ENCODE results near the gene MAGI3. TPM values are rescaled to one million over a fixed set of nuclear protein-coding genes. Genes with fewer than 3 reads are reported as not detected.
"Not testable (repeated sequence)": the region's sequence is repeated elsewhere in the genome, so short reads cannot be mapped to it uniquely, and the experiment has no call there.

MAGI3 gene
- total RNA-seq, 1 donor from 2014 or later = 17.6 TPM

DNA sequence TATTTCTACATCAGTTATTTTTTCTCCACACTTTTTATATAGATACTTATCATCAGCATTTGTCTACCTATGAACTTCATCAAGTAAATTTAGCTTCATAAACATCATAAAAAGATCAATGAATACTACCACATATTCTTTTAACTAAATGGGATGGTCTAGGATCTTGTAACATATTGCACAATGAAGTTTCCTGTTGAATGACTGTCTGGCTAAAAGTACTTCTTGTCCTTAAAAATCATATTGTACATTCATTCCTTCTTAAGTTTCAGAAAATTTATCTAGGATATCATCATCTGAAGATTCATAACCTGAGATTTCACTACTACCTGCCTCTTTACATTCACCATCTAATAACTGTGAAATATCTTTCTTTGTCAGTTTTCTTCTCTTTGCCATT, 69.0 kb downstream of the MAGI3 start:
- TF ChIP-seq, protein P1, sequence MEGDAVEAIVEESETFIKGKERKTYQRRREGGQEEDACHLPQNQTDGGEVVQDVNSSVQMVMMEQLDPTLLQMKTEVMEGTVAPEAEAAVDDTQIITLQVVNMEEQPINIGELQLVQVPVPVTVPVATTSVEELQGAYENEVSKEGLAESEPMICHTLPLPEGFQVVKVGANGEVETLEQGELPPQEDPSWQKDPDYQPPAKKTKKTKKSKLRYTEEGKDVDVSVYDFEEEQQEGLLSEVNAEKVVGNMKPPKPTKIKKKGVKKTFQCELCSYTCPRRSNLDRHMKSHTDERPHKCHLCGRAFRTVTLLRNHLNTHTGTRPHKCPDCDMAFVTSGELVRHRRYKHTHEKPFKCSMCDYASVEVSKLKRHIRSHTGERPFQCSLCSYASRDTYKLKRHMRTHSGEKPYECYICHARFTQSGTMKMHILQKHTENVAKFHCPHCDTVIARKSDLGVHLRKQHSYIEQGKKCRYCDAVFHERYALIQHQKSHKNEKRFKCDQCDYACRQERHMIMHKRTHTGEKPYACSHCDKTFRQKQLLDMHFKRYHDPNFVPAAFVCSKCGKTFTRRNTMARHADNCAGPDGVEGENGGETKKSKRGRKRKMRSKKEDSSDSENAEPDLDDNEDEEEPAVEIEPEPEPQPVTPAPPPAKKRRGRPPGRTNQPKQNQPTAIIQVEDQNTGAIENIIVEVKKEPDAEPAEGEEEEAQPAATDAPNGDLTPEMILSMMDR (conservative IDR thresholded peaks at IDR 0.05) = no peak
- Mint-ChIP-seq H3K27me3 (ENCODE audit: low read depth) (no peaks in the 10 kb centered on the region), H3K9me3 (peaks cover 16% of the 10 kb centered on the region), H3K27ac (ENCODE audit: unreplicated experiment) (no peak overlapping the region), H3K36me3 (ENCODE audit: low read depth) (peaks cover 15% of the 10 kb centered on the region), H3K4me1 (no peaks in the 10 kb centered on the region), H3K4me3 (no peak overlapping the region)
- DNase-seq (ENCODE audit: low read depth, low spot score) = no peak

DNA sequence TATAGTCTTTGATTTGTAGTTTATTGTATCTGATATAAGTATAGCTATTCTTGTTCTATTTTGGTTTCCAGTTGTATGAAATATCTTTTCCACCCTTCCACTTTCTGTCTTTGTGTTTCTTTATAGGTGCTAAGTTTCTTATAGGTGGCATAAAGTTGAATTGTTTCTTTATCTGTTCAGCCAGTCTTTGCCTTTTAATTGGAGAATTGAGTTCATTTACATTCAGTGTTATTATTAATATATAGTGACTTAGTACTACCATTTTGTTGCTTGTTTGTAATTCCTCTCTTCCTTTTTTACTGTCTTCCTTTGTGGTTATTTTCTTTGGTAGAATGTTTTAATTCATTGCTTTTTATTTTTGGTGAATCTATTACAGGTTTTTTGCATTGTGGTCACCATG, 77.7 kb downstream of the MAGI3 start:
- TF ChIP-seq, protein P1 (conservative IDR thresholded peaks at IDR 0.05) = no peak
- no peak for DNase-seq (ENCODE audit: low read depth, low spot score)
- Mint-ChIP-seq H3K4me3 (no peak overlapping the region), H3K36me3 (ENCODE audit: low read depth) (peaks cover 14% of the 10 kb centered on the region), H3K9me3 (peaks cover 22% of the 10 kb centered on the region), H3K27me3 (ENCODE audit: low read depth) (no peaks in the 10 kb centered on the region), H3K27ac (ENCODE audit: unreplicated experiment) (no peak overlapping the region), H3K4me1 (no peaks in the 10 kb centered on the region)

DNA sequence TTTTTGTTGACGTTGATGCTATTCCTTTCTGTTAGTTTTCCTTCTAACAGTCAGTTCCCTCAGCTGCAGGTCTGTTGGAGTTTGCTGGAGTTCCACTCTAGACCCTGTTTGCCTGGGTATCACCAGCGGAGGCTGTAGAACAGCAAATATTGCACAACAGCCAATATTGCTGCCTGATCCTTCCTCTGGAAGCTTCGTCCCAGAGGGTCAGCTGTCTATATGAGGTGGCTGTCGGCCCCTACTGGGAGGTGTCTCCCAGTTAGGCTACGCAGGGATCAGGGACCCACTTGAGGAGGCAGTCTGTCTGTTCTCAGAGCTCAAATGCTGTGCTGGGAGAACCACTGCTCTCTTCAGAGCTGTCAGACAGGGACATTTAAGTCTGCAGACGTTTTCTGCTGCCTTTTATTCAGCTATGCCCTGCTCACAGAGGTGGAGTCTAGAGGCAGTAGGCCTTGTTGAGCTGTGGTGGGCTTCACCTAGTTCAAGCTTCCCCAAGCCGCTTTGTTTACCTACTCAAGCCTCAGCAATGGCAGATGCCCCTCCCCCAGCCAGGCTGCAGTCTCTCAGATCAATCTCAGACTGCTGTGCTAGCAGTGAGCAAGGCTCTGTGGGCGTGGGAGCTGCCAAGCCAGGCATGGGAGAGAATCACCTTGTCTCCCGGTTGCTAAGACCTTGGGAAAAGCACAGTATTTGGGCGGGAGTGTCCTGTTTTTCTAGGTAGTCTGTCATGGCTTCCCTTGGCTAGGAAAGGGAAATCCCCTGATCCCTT, 88.3 kb downstream of the MAGI3 start:
- Mint-ChIP-seq H3K9me3 (peaks cover 21% of the 10 kb centered on the region), H3K36me3 (ENCODE audit: low read depth) (peaks cover 55% of the 10 kb centered on the region)
- not testable (repeated sequence) for H3K27me3 Mint-ChIP-seq (ENCODE audit: low read depth); H3K4me3 Mint-ChIP-seq; H3K27ac Mint-ChIP-seq (ENCODE audit: unreplicated experiment); H3K4me1 Mint-ChIP-seq; DNase-seq (ENCODE audit: low read depth, low spot score)

DNA sequence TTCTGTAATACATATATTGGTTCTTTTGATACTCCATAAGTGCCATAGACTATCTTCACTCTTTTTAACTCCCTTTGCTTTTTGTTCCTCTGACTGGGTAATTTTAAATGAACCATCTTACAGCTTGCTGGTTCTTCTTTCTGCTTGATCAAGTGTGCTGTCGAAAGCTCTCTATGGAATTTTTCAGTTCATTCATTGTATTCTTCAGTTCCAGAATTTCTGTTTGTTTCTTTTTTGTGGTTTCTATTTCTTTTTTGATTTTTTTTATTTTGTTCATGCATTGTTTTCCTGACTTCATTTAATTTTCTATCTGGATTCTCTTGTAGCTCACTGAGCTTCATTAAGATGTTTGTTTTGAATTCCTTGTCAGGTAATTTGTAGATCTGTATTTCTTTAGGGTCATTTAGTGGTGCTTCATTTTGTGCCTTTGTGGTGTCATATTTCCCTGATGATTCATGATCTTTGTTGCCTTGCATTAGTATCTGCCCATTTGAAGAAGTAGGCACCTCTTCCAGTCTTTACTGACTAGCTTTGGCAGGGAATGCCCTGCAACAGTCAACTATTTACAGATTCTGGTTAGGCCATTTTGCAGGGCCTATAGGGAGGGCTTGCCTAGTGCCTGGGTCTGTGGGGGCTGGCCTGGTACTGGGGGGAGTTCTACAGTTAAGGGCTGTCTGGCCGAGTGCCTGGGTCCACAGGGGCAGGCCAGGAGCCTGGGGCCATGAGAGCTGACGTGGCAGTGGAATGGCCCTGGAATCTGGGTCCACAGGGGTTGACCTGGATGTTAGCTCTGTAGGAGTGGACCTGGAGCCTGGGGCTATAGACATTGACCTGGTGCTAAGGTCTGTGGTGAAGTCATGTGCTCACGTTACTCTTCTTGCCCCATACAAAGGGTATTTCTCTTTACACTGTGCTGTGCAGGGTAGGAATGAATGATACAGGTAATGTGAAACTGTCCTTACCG, 89.7 kb downstream of the MAGI3 start:
- no peak overlapping the region for H3K4me3 Mint-ChIP-seq
- no peak for DNase-seq (ENCODE audit: low read depth, low spot score)
- TF ChIP-seq, protein P1 (conservative IDR thresholded peaks at IDR 0.05) = no peak
- H3K27me3 Mint-ChIP-seq (ENCODE audit: low read depth) = no peaks in the 10 kb centered on the region
- H3K27ac Mint-ChIP-seq (ENCODE audit: unreplicated experiment) = no peak overlapping the region
- H3K4me1 Mint-ChIP-seq = no peaks in the 10 kb centered on the region
- H3K9me3 Mint-ChIP-seq = peaks cover 17% of the 10 kb centered on the region
- peaks cover 47% of the 10 kb centered on the region for H3K36me3 Mint-ChIP-seq (ENCODE audit: low read depth)

DNA sequence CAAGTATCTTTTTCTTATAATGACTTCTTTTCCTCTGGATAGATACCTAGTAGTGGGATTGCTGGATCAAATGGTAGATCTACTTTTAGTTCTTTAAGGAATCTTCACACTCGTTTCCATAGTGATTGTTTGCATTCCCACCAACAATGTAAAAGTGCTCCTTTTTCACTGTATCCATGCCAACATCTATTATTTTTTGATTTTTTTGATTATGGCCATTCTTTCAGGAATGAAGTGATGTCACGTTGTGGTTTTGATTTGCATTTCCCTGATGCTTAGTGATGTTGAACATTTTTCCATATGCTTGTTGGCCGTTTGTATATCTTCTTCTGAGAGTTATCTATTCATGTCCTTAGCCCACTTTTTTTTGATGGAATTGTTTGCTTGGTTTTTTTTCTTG, 94.8 kb downstream of the MAGI3 start:
- H3K4me1 Mint-ChIP-seq; DNase-seq (ENCODE audit: low read depth, low spot score); H3K4me3 Mint-ChIP-seq; H3K27me3 Mint-ChIP-seq (ENCODE audit: low read depth); H3K27ac Mint-ChIP-seq (ENCODE audit: unreplicated experiment): not testable (repeated sequence)
- H3K9me3 Mint-ChIP-seq = peaks cover 24% of the 10 kb centered on the region
- peaks cover 39% of the 10 kb centered on the region for H3K36me3 Mint-ChIP-seq (ENCODE audit: low read depth)

DNA sequence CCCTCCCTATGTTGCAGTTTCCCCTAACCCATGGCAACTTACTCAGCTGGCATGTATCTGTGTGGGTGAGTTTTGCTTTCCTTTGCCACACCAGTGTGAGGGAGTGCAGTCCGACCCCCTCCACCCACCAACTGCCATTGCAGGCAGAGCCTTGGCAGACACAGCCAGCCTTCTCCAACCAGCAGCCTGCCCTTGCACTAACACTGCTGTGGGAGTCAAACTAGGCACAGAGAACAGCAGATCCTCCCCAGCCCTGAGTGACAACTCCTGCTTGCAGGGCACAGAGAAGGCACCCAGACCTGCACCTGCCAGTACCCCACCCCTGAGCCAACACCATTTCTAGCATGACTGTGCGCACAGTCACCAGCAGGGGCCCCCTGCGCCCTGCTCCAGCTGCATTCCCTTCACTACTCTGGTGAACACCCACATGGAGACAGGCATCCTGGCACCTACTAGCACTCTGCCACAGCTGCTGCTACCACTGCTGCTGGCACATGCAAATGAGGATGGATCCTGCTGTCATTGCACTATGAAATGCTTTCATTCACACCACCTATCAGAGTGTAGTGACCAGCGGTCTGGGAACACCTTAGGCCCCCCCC, 98.4 kb downstream of the MAGI3 start:
- Mint-ChIP-seq H3K9me3 (peaks cover 32% of the 10 kb centered on the region), H3K4me1 (no peaks in the 10 kb centered on the region), H3K27ac (ENCODE audit: unreplicated experiment) (no peak overlapping the region), H3K36me3 (ENCODE audit: low read depth) (peaks cover 38% of the 10 kb centered on the region), H3K4me3 (no peak overlapping the region), H3K27me3 (ENCODE audit: low read depth) (no peaks in the 10 kb centered on the region)
- TF ChIP-seq, protein P1 (conservative IDR thresholded peaks at IDR 0.05) = no peak
- DNase-seq (ENCODE audit: low read depth, low spot score) = no peak

All from neural crest cell (in vitro differentiated cells).